ENCODE measurements around the gene ASB13. TPM values are rescaled to one million over a fixed set of nuclear protein-coding genes. Genes with fewer than 3 reads are reported as not detected.

The ASB13 gene
- total and polyA plus RNA-seq, 2 donors (not counting 1 experiment from before 2014, with no cell fraction given) = 2.5 to 4.4 TPM

- H3K27me3 Mint-ChIP-seq = peaks cover 4% of the 10 kb centered on the region
- peaks cover under 1% of the 10 kb centered on the region for H3K4me1 Mint-ChIP-seq
- intact Hi-C loops (cut with micrococcal nuclease) = no loop called here
- H3K79me2 ChIP-seq (ENCODE audit: control insufficient read depth, insufficient read depth, low read length) = no peaks in the 10 kb centered on the region
- H3K27ac ChIP-seq (ENCODE audit: low read length in 2 of 2) = no peak overlapping the region
- no peaks in the 10 kb centered on the region for H3K27me3 ChIP-seq (replicated peaks in 1 of 4; ENCODE audit: control extremely low read depth in 1 of 4, control insufficient read depth in 3 of 4, insufficient read depth in 4 of 4, low read length in 3 of 4)
- no peak for TF ChIP-seq CTCF (IDR thresholded peaks at IDR 0.05)
- TF ChIP-seq EZH2 (IDR thresholded peaks at IDR 0.05; ENCODE audit: borderline replicate concordance, insufficient read depth, low read depth, low read length, poor library complexity, severe bottlenecking) = no peak
- no peaks in the 10 kb centered on the region for H3K36me3 ChIP-seq (replicated peaks in 1 of 2; ENCODE audit: control extremely low read depth in 1 of 2, control insufficient read depth in 1 of 2, extremely low read depth in 1 of 2, insufficient read depth in 2 of 2, low read length in 1 of 2)
- no peaks in the 10 kb centered on the region for H3K9me3 ChIP-seq (ENCODE audit: control extremely low read depth in 1 of 3, control insufficient read depth in 2 of 3, insufficient read depth in 1 of 3, low read length in 2 of 3)
- POLR2A ChIA-PET = no interaction called here
- H3K9ac ChIP-seq (ENCODE audit: low read length) = no peak overlapping the region
- no peaks in the 10 kb centered on the region for H4K20me1 ChIP-seq (ENCODE audit: control insufficient read depth, insufficient read depth, low read length, poor library complexity, severe bottlenecking)
- H3K4me3 Mint-ChIP-seq = no peak overlapping the region
- no peak overlapping the region for H3K4me3 ChIP-seq (ENCODE audit: control extremely low read depth in 1 of 5, extremely low read depth in 1 of 5, insufficient read depth in 1 of 5, low read depth in 2 of 5, low read length in 4 of 5)
- no peaks in the 10 kb centered on the region for H3K9me3 Mint-ChIP-seq (ENCODE audit: insufficient read depth)
- 82% methylated on average over 6 of the region's 8 CpGs for WGBS (ENCODE audit: insufficient coverage)
- no peak for DNase-seq
- no peak overlapping the region for H2AFZ ChIP-seq (ENCODE audit: insufficient read depth, low read depth, low read length, poor library complexity, severe bottlenecking)
- H3K27ac Mint-ChIP-seq = no peak overlapping the region
- no peak overlapping the region for H3K4me2 ChIP-seq (replicated peaks; ENCODE audit: low read depth, low read length, poor library complexity, severe bottlenecking)
- CTCF ChIA-PET = interaction anchor here (0.6 to 18.1 kb wide), 2 partner anchors 178 to 805 kb away, joined by 3 to 659 read pairs; no protein-coding TSS in a partner anchor
- no peak for ATAC-seq (ENCODE audit: low read depth)
- H3K4me1 ChIP-seq (ENCODE audit: control insufficient read depth in 2 of 2, insufficient read depth in 2 of 2, low read length in 2 of 2) = peaks cover 0 to 2% of the 10 kb centered on the region in 2 donors
These were observed 48.4 kb downstream of the ASB13 start for GRCh38 chr10:5618042-5618441.

GRCh38 chr10:5617521-5617920 lies 48.9 kb downstream of the ASB13 start:
- no peak for TF ChIP-seq EZH2 (IDR thresholded peaks at IDR 0.05; ENCODE audit: borderline replicate concordance, insufficient read depth, low read depth, low read length, poor library complexity, severe bottlenecking)
- TF ChIP-seq CTCF (IDR thresholded peaks at IDR 0.05) = no peak
- H3K27me3 Mint-ChIP-seq = peaks cover 4% of the 10 kb centered on the region
- Histone ChIP-seq H4K20me1 (ENCODE audit: control insufficient read depth, insufficient read depth, low read length, poor library complexity, severe bottlenecking) (no peaks in the 10 kb centered on the region), H3K4me1 (ENCODE audit: control insufficient read depth in 2 of 2, insufficient read depth in 2 of 2, low read length in 2 of 2) (no peaks in the 10 kb centered on the region), H3K27ac (ENCODE audit: low read length in 2 of 2) (no peak overlapping the region), H3K27me3 (replicated peaks in 1 of 4; ENCODE audit: control extremely low read depth in 1 of 4, control insufficient read depth in 3 of 4, insufficient read depth in 4 of 4, low read length in 3 of 4) (no peaks in the 10 kb centered on the region), H3K4me3 (ENCODE audit: control extremely low read depth in 1 of 5, extremely low read depth in 1 of 5, insufficient read depth in 1 of 5, low read depth in 2 of 5, low read length in 4 of 5) (no peak overlapping the region), H3K9ac (ENCODE audit: low read length) (no peak overlapping the region), H3K36me3 (replicated peaks in 1 of 2; ENCODE audit: control extremely low read depth in 1 of 2, control insufficient read depth in 1 of 2, extremely low read depth in 1 of 2, insufficient read depth in 2 of 2, low read length in 1 of 2) (no peaks in the 10 kb centered on the region), H3K4me2 (replicated peaks; ENCODE audit: low read depth, low read length, poor library complexity, severe bottlenecking) (no peak overlapping the region), H3K9me3 (ENCODE audit: control extremely low read depth in 1 of 3, control insufficient read depth in 2 of 3, insufficient read depth in 1 of 3, low read length in 2 of 3) (no peaks in the 10 kb centered on the region), H3K79me2 (ENCODE audit: control insufficient read depth, insufficient read depth, low read length) (no peaks in the 10 kb centered on the region), H2AFZ (ENCODE audit: insufficient read depth, low read depth, low read length, poor library complexity, severe bottlenecking) (no peak overlapping the region)
- CTCF ChIA-PET = interaction anchor here (1.2 to 18.1 kb wide), 2 partner anchors 12 to 177 kb away, joined by 7 to 659 read pairs; no protein-coding TSS in a partner anchor
- ATAC-seq (ENCODE audit: low read depth) (no peak), DNase-seq (no peak)
- intact Hi-C loops (cut with micrococcal nuclease) = no loop called here
- H3K4me1 Mint-ChIP-seq = no peaks in the 10 kb centered on the region
- H3K27ac Mint-ChIP-seq = no peak overlapping the region
- POLR2A ChIA-PET = no interaction called here
- 95% methylated on average over 11 of the region's 11 CpGs for whole genome bisulfite sequencing (ENCODE audit: insufficient coverage)
- no peaks in the 10 kb centered on the region for H3K9me3 Mint-ChIP-seq (ENCODE audit: insufficient read depth)
- H3K4me3 Mint-ChIP-seq = no peak overlapping the region
